Gastroesophageal sphincter (tissue), 3 donors: Measurements from ENCODE around the gene PPFIA1.

ENCODE experiments used
- EP300 ChIP-seq: sonication (generic); formaldehyde crosslinking; IDR thresholded peaks from one replicate; pipeline ENCODE4 v1.6.1; 2017; ENCODE audit warnings: antibody characterized with exemption, mild to moderate bottlenecking
- POLR2A ChIP-seq, 2 donors: fragments of 450-650 bp; IDR thresholded peaks; one replicate each; pipeline ENCODE4 v1.6.1; 2017; ENCODE audit warnings: antibody characterized with exemption in 2 of 2, mild to moderate bottlenecking in 2 of 2, moderate library complexity in 1 of 2
- POLR2AphosphoS5 ChIP-seq: sonication (generic); formaldehyde crosslinking; IDR thresholded peaks from one replicate; pipeline ENCODE4 v1.6.1; 2017; ENCODE audit warnings: antibody characterized with exemption
- TF ChIP-seq, protein P1 (sequence below), 4 experiments: fragments of 200-600 bp in 2 of 4; fragments of 450-650 bp in 2 of 4; sonication (generic) in 1 of 4; IDR thresholded peaks; one replicate each; pipeline ENCODE4 v1.5.1; 2017 to 2019; ENCODE audit warnings: antibody characterized with exemption in 4 of 4, mild to moderate bottlenecking in 2 of 4, moderate library complexity in 2 of 4

DNA sequence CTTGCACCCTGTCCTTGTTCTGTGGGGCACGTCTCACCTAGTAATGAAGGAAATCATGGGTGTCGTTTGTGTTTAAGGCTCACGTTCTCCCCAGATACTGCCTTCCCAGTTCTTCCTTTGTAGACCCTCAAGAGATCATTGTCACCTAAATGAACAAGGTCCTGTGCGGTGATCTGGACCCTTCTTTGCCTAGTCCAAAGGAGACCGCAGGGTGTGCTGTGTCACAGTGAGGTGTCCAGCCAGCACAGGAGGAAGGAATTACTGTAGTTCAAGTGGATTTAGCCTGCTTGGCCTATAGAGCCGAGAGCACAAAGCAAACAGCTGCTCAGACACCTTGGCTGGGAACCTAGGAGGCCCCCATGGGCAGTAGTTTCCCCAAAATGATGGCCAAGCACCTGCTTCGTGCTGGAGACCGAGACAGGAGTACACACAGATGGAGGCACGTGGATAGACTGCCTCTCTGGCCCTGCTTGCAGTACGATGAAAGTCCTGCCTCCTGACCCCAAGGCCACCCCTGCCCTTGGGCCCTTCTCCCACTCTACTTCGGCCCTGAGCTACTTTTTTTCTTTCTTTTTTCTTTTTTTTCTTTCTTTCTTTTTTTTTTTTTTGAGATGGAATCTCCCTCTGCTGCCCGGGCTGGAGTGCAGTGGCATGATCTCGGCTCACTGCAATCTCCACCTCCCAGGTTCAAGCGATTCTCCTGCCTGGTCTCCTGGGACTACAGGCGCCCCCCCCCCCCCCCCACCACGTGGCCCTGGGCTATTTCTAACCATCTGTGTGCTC lies 19.4 kb upstream of the PPFIA1 start:
- TF ChIP-seq, protein P1, sequence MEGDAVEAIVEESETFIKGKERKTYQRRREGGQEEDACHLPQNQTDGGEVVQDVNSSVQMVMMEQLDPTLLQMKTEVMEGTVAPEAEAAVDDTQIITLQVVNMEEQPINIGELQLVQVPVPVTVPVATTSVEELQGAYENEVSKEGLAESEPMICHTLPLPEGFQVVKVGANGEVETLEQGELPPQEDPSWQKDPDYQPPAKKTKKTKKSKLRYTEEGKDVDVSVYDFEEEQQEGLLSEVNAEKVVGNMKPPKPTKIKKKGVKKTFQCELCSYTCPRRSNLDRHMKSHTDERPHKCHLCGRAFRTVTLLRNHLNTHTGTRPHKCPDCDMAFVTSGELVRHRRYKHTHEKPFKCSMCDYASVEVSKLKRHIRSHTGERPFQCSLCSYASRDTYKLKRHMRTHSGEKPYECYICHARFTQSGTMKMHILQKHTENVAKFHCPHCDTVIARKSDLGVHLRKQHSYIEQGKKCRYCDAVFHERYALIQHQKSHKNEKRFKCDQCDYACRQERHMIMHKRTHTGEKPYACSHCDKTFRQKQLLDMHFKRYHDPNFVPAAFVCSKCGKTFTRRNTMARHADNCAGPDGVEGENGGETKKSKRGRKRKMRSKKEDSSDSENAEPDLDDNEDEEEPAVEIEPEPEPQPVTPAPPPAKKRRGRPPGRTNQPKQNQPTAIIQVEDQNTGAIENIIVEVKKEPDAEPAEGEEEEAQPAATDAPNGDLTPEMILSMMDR (IDR thresholded peaks at IDR 0.05): no peak
- TF ChIP-seq POLR2A (IDR thresholded peaks at IDR 0.05) (no peak), POLR2AphosphoS5 (no peak), EP300 (no peak)
